ENCODE measurements around the gene CCDC187.

DNA sequence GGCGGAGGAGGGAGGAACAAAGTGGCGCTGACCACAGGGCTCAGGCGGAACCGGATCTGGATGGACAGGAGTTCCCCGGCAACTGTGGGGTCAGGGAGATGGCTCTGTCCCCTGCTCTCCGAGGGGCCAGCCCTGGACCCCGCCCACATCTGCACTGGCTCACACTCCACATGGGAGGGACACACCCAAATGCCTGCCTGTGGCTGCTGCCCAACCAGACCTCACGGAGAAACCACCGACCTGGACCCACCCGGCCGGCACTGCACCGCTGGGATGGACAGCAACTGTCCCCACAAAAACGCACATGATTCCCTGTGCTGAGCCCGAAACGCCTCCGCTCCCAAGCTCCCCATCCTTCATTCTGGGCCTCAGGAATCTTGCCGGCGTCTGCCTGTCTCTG lies 4.8 kb downstream of the CCDC187 start:
- no peak for TF ChIP-seq POLR2A (IDR thresholded peaks at IDR 0.05; ENCODE audit: low read depth, low read length)
- TF ChIP-seq CTCF (conservative IDR thresholded peaks at IDR 0.05; ENCODE audit: low read depth, low read length) = no peak
- TF ChIP-seq BHLHE40 (IDR thresholded peaks at IDR 0.05; ENCODE audit: low read depth, low read length) = no peak
- no peak for TF ChIP-seq RAD21 (IDR thresholded peaks at IDR 0.05; ENCODE audit: low read length)
- TF ChIP-seq MAFK (IDR thresholded peaks at IDR 0.05; ENCODE audit: low read depth, low read length) = no peak
- no peak for TF ChIP-seq SMC3 (IDR thresholded peaks at IDR 0.05; ENCODE audit: low read depth, low read length)
- TF ChIP-seq USF2 (IDR thresholded peaks at IDR 0.05; ENCODE audit: low read depth, low read length) = no peak
- no peak for TF ChIP-seq RFX5 (IDR thresholded peaks at IDR 0.05; ENCODE audit: low read depth, low read length)
- TF ChIP-seq, protein P1, sequence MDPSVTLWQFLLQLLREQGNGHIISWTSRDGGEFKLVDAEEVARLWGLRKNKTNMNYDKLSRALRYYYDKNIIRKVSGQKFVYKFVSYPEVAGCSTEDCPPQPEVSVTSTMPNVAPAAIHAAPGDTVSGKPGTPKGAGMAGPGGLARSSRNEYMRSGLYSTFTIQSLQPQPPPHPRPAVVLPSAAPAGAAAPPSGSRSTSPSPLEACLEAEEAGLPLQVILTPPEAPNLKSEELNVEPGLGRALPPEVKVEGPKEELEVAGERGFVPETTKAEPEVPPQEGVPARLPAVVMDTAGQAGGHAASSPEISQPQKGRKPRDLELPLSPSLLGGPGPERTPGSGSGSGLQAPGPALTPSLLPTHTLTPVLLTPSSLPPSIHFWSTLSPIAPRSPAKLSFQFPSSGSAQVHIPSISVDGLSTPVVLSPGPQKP (IDR thresholded peaks at IDR 0.05; ENCODE audit: borderline replicate concordance, low read depth, low read length) = no peak
- no peak for TF ChIP-seq FOS (IDR thresholded peaks at IDR 0.05; ENCODE audit: low read depth, low read length)
- TF ChIP-seq MAZ (IDR thresholded peaks at IDR 0.05; ENCODE audit: borderline replicate concordance, low read depth, low read length) = no peak
